ENCODE data around the gene CCDC87.

Gene CCDC87

GRCh38 chr11:66600631-66601233, 7.9 kb upstream of the CCDC87 start:
- H3K36me3 ChIP-seq (replicated peaks; ENCODE audit: low read depth, low read length): peaks cover 24% of the 10 kb centered on the region
- H3K27ac ChIP-seq (ENCODE audit: low read length): no peak overlapping the region
- TF ChIP-seq CTCF (IDR thresholded peaks at IDR 0.05; ENCODE audit: low read depth, low read length) (no peak), EZH2phosphoT487 (IDR thresholded peaks at IDR 0.05; ENCODE audit: low read depth) (no peak)
- H3K4me1 ChIP-seq (ENCODE audit: low read length): peaks cover 10% of the 10 kb centered on the region
- H3K9me3 ChIP-seq (ENCODE audit: insufficient read depth, low read length): no peaks in the 10 kb centered on the region
- H3K4me2 ChIP-seq (ENCODE audit: low read length): peak overlapping the region; percentile 6; the same call in 1 of the 2 replicates
- H3K79me2 ChIP-seq (ENCODE audit: low read length): no peaks in the 10 kb centered on the region
- H2AFZ ChIP-seq (ENCODE audit: low read depth, low read length): no peak overlapping the region
- no peaks in the 10 kb centered on the region for H4K20me1 ChIP-seq (ENCODE audit: insufficient read depth, low read length)
- no peak overlapping the region for H3K9ac ChIP-seq (ENCODE audit: low read length)
- no peaks in the 10 kb centered on the region for H3K27me3 ChIP-seq (ENCODE audit: low read depth, low read length)
- H3K4me3 ChIP-seq (ENCODE audit: low read length): no peak overlapping the region

- no peaks in the 10 kb centered on the region for H4K20me1 ChIP-seq (ENCODE audit: insufficient read depth, low read length)
- H3K9ac ChIP-seq (ENCODE audit: low read length): no peak overlapping the region
- no peak overlapping the region for H3K4me2 ChIP-seq (ENCODE audit: low read length)
- H3K4me3 ChIP-seq (ENCODE audit: low read length): no peak overlapping the region
- no peak for TF ChIP-seq CTCF (IDR thresholded peaks at IDR 0.05; ENCODE audit: low read depth, low read length)
- no peak for TF ChIP-seq EZH2phosphoT487 (IDR thresholded peaks at IDR 0.05; ENCODE audit: low read depth)
- H3K9me3 ChIP-seq (ENCODE audit: insufficient read depth, low read length): no peaks in the 10 kb centered on the region
- no peak overlapping the region for H2AFZ ChIP-seq (ENCODE audit: low read depth, low read length)
- peaks cover 10% of the 10 kb centered on the region for H3K4me1 ChIP-seq (ENCODE audit: low read length)
- no peak overlapping the region for H3K27ac ChIP-seq (ENCODE audit: low read length)
- no peaks in the 10 kb centered on the region for H3K79me2 ChIP-seq (ENCODE audit: low read length)
- H3K27me3 ChIP-seq (ENCODE audit: low read depth, low read length): no peaks in the 10 kb centered on the region
- H3K36me3 ChIP-seq (replicated peaks; ENCODE audit: low read depth, low read length): peaks cover 22% of the 10 kb centered on the region
These were observed 7.4 kb upstream of the CCDC87 start for GRCh38 chr11:66600219-66600618.

- TF ChIP-seq CTCF (IDR thresholded peaks at IDR 0.05; ENCODE audit: low read depth, low read length) (no peak), EZH2phosphoT487 (IDR thresholded peaks at IDR 0.05; ENCODE audit: low read depth) (no peak)
- Histone ChIP-seq H3K79me2 (ENCODE audit: low read length) (no peaks in the 10 kb centered on the region), H4K20me1 (ENCODE audit: insufficient read depth, low read length) (no peaks in the 10 kb centered on the region), H2AFZ (ENCODE audit: low read depth, low read length) (no peak overlapping the region), H3K27me3 (ENCODE audit: low read depth, low read length) (no peaks in the 10 kb centered on the region), H3K27ac (ENCODE audit: low read length) (no peak overlapping the region), H3K4me1 (ENCODE audit: low read length) (peaks cover 10% of the 10 kb centered on the region), H3K4me2 (ENCODE audit: low read length) (no peak overlapping the region), H3K9me3 (ENCODE audit: insufficient read depth, low read length) (no peaks in the 10 kb centered on the region), H3K9ac (ENCODE audit: low read length) (no peak overlapping the region), H3K4me3 (ENCODE audit: low read length) (no peak overlapping the region), H3K36me3 (replicated peaks; ENCODE audit: low read depth, low read length) (peaks cover 20% of the 10 kb centered on the region)
These were observed 6.1 kb upstream of the CCDC87 start for GRCh38 chr11:66598993-66599392.

GRCh38 chr11:66595245-66595904, 2.5 kb upstream of the CCDC87 start:
- no peak overlapping the region for H3K27ac ChIP-seq (ENCODE audit: low read length)
- H3K4me3 ChIP-seq (ENCODE audit: low read length): no peak overlapping the region
- H3K79me2 ChIP-seq (ENCODE audit: low read length): peaks cover 9% of the 10 kb centered on the region
- no peaks in the 10 kb centered on the region for H4K20me1 ChIP-seq (ENCODE audit: insufficient read depth, low read length)
- H3K36me3 ChIP-seq (replicated peaks; ENCODE audit: low read depth, low read length): peaks cover 13% of the 10 kb centered on the region
- TF ChIP-seq CTCF (IDR thresholded peaks at IDR 0.05; ENCODE audit: low read depth, low read length): no peak
- TF ChIP-seq EZH2phosphoT487 (IDR thresholded peaks at IDR 0.05; ENCODE audit: low read depth): no peak
- H3K9me3 ChIP-seq (ENCODE audit: insufficient read depth, low read length): no peaks in the 10 kb centered on the region
- no peak overlapping the region for H3K4me2 ChIP-seq (ENCODE audit: low read length)
- H2AFZ ChIP-seq (ENCODE audit: low read depth, low read length): no peak overlapping the region
- H3K9ac ChIP-seq (ENCODE audit: low read length): no peak overlapping the region
- no peaks in the 10 kb centered on the region for H3K27me3 ChIP-seq (ENCODE audit: low read depth, low read length)
- H3K4me1 ChIP-seq (ENCODE audit: low read length): peaks cover 14% of the 10 kb centered on the region

Data from OCI-LY3 (cell line).